SK-N-DZ (cell line): ENCODE data around the gene PPP2R2C.
A peak's percentile ranks its signal among the peaks of the same experiment; 100 is the strongest.

Experiments used
- DNase-seq: peaks from one replicate; pipeline ENCODE4 v3.0.0-alpha.2; 2015; ENCODE audit warnings: low spot score

Gene PPP2R2C

DNA sequence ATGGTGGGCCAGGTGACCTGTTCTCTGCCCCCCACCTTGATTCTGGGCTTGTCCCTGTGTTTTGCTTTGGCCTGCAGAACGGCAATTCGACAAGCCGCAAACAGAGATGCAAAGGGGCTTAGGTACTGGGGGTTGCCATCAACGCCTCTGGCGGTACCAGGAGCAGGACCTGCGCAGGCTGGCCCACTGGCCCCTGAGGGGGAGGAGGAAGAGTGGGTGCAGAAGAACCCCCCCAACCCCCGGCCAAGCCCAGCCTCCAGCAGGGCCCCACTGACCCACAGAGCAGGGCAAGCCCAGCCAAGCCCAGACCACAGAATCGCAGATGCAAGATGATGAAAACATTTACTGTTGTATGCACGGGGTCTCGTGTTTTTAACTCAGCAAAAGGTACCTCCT, 89.4 kb downstream of the PPP2R2C start:
- DNase-seq: no peak

DNA sequence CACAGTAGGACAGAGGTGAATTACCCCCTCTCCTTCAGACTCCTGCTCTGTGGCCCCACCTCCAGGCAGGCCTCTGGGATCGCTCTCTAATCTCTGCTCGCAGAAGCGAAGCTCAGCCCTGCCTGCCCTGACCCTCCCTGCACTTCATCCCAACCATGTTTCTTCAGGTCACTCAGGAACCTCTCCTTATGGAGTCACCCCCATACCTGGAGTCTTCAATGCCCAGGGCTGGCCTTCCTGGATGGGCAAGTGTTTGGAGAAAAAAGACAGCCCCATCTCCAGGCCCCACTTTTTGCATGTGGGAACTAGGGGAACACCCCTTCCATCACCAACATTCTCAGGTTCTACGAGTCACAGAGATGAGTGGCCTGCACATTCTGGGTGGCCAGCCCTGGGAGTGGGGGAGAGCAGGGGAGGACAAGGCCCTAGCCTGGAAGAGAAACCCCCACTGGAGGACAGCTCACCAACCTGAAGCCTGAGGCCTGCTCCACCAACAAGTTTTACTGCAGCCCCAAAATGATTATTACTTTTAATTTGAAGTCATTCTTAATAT, 90.8 kb downstream of the PPP2R2C start:
- DNase-seq: no peak

GRCh38 chr4:6380746-6381410, 91.5 kb downstream of the PPP2R2C start:
- DNase-seq: no peak

GRCh38 chr4:6379767-6380745, 92.4 kb downstream of the PPP2R2C start:
- no peak for DNase-seq

- no peak for DNase-seq
Observed at GRCh38 chr4:6378493-6379445, 93.6 kb downstream of the PPP2R2C start.

DNA sequence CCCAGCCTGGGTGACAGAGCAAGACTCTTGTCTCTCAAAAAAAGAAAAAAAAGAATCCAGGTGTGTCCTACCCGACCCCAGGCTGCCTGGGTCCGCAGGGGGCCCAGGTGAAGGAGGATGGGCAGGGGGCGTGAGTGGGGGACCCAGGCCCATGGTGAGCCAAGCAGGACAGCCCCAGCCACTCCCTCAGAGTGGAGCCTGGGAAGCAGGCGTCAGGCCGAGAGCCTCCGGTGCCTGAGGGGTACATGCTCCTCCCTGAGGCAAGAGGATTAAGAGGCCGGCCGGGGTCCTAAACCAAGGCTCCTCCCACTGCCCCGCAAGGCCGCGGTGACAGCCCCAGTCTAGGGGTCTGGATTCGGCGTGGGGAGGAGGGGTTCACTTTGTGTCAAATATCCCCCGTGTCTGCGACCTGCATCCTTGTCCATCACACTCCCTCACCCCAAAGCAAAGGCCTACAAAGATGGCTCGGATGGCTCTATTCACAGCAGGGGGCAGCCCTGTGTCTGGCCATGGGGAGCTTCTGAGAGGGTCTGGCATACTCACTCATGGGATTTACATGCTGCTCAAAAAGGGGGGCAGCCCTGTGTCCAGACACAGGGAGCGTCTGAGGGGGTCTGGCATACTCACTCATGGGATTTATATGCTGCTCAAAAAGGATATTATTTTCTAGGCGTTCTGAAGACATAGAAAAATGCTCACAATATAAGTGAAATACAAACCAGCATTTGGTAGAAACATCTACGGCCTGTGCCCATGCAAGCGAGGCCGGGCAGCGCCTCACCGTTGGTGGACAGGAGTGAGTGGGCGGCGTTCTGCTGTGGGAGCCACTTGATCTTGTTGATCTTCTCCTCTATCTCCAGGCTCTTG, 94.6 kb downstream of the PPP2R2C start:
- DNase-seq: no peak

GRCh38 chr4:6375620-6376295, 96.7 kb downstream of the PPP2R2C start:
- no peak for DNase-seq

- DNase-seq: no peak
Observed at GRCh38 chr4:6374575-6374974, 97.8 kb downstream of the PPP2R2C start.

- DNase-seq: no peak
Observed at GRCh38 chr4:6373541-6374410, 98.6 kb downstream of the PPP2R2C start.

DNA sequence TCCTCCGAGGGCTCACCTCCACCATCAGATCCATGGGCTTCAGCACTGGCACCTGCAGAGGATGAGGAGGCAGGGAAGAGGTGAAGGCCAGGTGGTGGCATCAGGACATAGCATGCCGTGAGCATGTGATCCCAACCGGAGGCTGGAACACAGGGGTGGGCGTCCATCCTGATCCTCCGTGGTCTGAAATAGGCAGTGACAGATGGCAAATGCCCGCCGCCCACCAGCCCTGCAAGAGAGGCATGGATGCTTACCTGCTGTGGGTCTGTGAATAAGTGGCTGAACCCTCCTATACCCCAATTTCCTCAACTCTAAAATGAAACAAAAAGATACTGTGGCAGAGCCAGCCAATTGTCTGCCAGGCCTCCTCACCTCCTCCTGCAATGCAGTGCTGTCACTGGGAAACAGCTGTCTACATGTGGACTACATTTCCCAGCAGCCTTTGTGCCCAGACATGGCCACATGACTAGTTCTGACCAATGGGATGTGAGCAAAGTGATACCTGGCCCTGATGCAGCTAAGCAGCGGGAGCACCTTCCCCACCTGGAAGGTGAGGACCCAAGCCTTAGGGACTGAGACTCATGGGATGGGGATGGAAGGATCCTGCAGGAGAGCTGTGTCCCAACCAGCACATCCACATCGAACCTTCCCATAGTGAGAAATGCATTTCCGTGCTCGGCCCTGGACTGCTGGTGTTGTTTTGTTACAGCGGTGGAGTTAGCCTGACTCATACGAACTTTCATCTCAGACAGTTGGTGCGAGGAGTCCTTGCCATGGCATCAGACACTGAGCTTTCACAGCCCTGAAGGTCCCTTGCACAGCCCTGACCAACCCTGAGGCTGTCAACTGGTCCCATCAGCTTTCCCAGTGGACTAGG, 99.5 kb downstream of the PPP2R2C start:
- peak; percentile 55 for DNase-seq

- DNase-seq: no peak
Observed at GRCh38 chr4:6371812-6372211, 100.6 kb downstream of the PPP2R2C start.

DNA sequence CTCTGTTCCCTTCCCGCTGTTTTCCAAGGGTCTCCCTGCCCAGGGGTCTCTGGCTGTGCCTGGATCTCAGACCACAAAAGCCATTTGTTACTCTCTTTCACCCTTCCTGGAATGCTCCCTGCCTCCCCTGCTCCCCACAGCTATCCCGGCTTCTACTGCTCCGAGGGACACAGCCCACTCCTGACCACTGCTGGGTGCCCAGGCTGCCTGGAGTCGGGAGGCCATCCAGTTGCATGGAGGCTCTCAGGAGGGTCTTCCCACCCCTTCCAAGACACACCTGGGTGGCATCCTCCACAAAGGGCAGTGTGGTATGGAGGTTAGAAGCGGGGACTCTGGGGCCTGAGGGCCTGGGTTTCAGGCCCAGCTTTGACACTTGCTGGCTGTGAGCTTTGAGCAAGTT, 101.1 kb downstream of the PPP2R2C start:
- no peak for DNase-seq

- DNase-seq: no peak
Observed at GRCh38 chr4:6369924-6370645, 102.3 kb downstream of the PPP2R2C start.

DNA sequence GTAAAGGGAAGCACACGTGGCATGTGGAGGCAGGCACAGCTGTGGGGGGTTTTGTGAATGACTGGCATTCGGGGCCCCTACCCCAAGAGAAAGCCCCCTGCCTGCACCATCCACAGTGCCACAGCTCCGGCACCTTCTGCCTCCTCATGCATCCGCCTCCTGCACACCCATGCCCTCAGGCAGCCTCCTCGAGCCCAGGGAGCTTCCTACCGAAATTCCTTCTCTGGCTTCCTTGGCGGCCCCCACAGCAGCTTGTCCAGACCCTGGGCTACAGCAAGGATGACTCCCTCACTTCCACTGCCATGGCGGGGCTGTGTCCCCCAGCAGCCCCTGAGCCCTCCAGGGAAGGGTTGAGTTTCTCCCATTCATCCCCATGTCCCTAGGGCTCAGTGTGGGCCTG, 102.9 kb downstream of the PPP2R2C start:
- no peak for DNase-seq

DNA sequence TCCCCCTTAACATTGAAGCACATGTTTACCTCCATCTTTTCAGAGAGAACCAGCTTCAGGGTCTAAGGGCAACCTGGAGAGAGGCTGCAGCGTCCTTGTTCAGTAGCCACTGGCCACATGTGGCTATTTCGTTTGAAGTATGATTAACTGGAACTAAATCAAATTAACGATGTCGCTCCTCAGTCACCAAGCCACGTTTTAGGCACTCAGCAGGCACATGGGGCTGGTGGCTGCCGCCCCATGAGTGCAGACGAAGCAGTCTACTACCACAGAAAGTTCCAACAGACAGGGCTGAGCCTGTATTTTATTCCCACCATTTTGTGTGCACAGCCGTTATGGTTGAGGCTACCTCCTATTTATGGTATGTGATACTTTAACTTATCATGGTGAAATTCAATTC, 103.4 kb downstream of the PPP2R2C start:
- no peak for DNase-seq

DNA sequence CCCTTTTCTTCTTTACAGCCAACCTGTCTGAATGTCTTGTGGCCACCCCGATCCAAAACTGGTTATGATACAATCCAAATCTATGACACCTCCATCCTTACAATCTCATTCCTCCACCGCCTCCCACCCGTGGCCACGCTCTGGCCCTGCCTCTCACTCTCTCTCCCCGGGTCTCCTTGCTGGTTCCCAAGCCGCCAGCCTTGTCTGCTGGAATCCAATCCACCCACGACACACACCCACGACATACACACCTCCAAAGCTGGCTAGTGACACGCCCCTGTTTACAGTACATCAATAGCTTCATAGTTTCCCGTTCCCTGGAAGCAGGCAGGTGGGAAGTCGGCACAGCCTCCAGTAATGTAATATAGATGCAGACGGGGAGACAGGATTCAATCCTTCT, 103.8 kb downstream of the PPP2R2C start:
- no peak for DNase-seq

DNA sequence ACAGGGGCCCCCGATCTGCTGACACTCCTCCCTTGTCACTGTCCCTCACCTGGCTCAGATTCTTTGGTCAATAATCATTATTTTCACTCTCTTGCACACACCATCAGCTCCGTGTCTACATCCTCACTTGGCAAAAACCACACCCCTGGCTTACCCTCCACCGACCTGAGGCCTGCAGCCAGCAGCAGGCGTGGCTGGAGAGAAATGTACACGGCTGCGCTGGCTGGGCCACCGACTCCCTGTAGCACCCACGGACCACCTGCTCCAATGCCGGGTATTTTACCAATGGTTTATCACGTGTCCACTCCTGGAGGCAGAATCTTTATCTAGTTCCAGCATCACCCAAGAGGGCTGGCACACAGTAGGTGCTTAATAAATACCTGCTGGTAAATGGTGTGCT, 104.3 kb downstream of the PPP2R2C start:
- no peak for DNase-seq
